Stimulated activated CD8-positive, alpha-beta memory T cell treated with anti-CD3 and anti-CD28 coated beads, Interleukin-7, amount 100 ng/mL, for 4 hours (primary cell): ENCODE results near the gene RPS6KB2.

Experiments used
- DNase-seq, 2 donors: peaks; one replicate each; pipeline ENCODE4 v3.0.0-alpha.2; 2020; ENCODE audit warnings: low read depth in 2 of 2

The RPS6KB2 gene

DNA sequence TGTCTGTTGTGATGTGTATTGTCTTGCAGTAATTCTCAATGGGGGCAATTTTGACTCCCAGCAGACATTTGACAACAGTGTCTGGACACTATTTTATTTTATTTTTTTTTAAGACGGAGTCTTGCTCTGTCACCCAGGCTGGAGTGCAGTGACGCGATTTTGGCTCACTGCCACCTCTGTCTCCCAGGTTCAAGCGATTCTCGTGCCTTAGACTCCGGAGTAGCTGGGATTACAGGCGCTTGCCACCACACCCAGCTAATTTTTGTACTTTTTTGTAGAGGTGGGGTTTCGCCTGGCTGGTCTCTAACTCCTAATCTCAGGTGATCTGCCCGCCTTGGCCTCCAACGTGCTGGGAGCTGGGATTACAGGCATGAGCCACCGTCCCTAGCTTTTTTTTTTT is 1.4 kb downstream of the RPS6KB2 start:
- no peak for DNase-seq

DNA sequence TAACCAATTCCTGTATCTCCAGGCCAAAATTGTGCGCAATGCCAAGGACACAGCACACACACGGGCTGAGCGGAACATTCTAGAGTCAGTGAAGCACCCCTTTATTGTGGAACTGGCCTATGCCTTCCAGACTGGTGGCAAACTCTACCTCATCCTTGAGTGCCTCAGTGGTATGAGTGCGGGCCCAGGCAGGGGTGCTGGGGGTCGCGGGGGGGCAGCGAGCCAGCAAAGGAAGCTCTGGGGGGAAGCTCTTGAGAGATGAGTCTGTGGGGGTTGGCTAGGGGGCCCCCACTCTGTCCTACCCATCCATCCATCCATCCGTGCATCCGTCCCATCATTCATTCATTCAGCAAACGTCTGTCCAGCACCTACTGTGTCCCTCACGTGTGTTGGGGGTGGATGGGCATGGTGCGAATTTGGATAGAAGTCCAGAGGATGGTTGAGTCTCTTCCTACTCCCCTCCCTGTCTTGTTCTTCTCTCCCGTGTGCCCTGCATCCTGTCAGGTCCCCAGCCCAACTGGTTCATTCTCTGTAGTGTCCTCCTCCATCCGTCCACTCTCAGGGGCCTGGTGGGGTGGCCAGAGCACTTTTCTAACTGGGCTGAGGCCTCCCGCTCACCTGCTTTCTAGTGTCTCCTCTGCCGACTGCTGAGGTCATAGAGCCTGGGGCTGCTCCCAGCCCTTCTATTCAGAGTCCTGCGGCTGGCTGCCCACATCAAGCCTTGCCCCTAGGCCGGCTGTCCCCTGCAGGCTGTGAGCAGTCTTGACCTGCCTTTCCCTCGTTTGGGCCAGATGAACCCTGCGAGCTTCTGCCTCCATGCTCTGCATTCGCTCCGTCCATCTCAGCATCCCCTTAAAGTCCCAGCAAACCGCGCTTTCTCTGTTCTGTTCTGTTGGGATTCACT is 3.3 kb downstream of the RPS6KB2 start:
- no peak for DNase-seq

DNA sequence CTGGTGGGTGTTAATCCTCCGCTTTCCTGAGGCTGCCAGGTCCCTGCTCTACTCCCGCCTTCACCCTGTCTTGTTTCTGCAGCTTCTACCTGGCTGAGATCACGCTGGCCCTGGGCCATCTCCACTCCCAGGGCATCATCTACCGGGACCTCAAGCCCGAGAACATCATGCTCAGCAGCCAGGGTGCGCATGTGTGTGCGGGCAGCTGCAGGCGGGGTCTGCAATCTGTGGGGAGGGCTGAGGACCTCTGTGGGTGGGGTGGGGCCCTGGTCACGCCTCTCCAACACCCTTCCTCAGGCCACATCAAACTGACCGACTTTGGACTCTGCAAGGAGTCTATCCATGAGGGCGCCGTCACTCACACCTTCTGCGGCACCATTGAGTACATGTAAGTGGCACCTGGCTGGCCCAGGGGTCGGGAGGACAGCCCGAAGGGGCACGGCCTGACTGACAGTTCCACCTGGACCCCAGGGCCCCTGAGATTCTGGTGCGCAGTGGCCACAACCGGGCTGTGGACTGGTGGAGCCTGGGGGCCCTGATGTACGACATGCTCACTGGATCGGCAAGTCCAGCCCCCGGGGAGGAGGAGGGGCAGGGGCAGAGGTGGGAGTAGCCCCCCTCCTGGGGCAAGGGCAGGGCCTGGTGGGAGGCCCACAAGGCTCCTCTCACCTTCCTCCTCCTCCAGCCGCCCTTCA is 4.5 kb downstream of the RPS6KB2 start:
- DNase-seq = no peak

DNA sequence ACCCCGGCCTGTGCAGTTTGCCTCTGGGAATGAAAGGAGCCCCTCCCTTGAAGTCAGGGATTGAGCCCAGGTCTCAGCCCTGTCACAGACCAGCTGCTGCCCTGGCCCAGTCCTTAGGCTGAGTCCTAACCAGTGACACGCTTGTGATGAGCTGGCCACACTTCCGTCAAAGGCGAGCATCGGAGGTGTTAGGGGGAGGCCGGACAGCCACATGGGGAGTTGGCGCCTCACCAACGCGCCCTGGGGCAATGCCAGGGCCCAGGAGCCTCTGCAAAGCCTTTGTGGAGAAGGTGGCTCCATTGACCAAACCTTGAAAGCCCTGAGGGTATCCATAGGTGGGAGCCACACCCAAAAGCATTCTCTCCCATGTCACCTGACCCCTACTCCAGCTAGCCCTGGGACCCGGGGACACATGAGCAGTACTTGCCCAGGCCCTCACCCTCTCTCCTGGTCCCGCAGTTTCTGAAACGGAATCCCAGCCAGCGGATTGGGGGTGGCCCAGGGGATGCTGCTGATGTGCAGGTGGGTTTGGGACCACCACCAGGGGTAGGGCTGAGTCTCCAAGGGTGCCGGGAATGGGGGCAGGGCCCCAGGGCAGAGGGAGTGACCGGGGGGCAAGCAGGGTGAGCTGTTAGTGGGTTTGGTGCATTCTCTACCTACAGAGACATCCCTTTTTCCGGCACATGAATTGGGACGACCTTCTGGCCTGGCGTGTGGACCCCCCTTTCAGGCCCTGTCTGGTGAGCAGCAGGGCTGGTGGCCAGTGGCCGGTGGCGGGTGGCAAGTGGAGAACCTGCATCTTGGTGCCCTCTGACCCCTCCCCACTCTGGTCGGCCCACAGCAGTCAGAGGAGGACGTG is 5.5 kb downstream of the RPS6KB2 start:
- no peak for DNase-seq

DNA sequence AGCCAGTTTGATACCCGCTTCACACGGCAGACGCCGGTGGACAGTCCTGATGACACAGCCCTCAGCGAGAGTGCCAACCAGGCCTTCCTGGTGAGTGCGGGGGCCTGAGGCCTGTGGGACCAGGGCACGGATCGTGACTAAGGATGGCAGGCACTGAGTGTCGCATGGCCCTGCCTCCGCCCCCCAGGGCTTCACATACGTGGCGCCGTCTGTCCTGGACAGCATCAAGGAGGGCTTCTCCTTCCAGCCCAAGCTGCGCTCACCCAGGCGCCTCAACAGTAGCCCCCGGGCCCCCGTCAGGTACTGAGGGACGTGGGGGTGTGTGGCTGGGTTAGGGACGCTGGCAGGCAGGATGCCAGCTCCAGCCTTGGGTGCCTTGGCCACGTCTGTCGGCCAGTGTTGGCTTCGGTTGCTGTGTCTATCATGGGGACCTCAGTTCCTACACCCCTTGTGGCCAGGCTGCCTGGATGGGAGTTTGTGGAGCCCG is 6.1 kb downstream of the RPS6KB2 start:
- DNase-seq = no peak

DNA sequence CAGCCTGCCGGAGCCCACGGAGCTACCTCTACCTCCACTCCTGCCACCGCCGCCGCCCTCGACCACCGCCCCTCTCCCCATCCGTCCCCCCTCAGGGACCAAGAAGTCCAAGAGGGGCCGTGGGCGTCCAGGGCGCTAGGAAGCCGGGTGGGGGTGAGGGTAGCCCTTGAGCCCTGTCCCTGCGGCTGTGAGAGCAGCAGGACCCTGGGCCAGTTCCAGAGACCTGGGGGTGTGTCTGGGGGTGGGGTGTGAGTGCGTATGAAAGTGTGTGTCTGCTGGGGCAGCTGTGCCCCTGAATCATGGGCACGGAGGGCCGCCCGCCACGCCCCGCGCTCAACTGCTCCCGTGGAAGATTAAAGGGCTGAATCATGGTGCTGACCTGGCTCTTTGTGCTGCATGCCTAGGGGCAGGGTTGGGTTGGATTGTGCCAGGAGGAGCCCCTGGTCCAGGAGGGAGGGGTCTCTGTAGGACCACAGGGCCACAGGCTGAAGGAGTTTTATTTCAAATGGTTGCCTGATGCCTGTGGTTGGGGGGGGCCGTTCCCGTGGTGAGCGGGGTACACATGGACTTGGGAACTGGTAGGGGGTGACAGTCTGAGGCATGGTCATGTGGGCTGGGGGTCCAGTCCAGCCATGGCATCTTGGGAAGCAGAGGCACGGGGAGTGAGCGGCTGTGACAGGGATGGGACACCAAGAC is 6.9 kb downstream of the RPS6KB2 start:
- peak in 1 of 2 donors; percentile 47 for DNase-seq

DNA sequence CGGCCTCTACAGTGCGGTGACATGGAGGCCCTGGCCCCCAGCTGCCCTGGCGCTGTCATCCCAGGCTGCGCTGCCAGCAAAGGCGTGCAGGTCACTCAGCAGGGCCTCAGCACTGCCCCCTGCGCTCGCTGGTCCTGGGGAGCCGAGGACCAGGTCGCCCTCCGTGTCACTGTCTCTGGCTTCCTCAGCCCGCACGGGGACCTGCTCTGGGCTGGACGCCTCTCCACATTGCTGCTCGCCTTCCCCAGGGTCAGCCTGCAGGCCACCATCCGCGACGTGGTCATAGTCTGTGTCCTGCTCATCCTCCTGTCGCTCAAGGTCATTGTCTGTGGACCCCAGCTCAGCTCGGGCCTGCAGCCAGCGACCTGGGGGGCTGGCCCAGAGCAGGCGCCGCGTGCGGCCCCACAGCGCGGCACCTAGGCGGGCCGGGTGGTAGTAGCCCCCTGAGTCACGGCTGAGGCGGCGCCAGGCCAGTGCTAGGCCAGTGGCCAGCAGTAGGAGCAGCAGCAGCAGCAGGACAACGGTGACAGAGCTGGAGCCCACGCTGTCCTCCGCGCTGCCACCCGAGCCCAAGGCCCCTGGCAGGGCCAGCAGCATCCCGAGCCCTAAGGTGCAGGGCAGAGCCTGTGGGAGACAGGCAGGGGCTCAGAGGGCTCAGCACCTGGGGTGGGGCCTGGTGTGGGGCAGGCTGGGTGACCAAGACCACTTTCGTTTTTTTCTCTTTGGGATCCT is 7.6 kb downstream of the RPS6KB2 start:
- no peak for DNase-seq

DNA sequence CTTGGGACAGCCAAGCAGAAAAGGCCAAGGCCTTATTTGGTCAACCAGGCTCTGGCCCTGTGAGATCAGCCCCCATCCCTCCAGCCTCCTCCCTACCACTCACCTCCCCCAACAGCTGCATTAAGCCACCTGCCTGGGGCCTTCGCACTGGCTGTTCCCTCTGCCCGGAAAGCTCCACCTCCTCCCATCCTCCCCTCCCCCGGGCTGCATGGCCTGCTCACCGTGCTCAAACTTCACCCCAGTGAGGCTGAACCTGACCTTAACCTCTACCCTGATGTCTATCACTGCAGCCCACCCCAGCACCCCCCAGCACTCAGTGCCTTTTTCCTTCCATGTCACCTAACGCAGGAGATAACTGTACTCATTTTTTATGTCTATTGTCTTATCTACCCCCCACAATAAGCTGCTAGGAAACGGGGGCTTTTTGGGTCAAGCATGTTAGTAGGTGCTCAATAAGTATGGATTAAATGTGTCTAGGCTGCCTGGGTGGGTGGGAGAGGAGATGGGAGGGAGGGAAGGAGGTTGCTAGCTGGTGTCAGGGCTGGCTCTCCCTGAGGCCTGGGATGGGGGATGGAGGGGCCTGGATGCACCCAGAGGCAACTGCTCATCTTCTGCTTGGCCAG is 8.3 kb downstream of the RPS6KB2 start:
- peak; percentile 43 to 60 for DNase-seq

DNA sequence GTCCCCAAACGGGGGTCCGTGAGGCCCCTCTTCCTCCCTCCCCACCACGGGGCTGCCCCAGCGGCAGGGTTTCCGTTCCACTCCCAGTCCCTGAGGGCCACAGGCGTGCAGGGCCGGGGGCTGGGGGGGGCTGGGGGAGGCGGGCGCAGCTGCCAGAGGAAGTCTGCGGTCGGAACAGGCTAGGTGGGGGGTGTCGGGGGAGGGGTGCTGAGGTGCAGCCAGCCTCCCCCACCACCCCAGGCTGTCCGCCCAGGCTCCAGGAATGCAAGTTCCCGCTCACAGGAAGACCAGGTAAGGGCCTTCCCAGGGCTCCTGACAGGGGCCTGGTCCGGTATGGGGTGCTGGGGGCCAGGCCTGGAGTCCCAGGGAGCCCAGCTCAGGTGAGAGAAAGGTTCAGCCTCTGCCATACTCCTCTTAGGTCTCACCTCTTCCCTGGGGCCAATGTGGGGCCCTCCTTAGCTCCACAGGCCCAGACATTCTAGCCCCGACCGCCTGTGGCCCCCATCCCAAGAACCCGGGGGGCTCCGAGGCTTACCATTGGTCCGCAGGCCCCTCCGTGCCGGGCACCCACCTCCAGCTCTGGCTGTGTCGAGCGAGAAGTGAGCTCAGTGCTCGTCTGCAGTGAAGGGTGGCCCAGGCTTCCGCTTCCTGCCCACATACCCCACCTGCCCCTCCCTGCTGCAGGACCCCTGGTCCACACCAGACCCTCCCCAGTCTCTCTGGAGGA is 9.0 kb downstream of the RPS6KB2 start, which contains the start of gene PTPRCAP:
PTPRCAP (minus strand) TSS at position 601 of the 727 bp plus-strand sequence; CDS start at position 538, 63 bp downstream.
- DNase-seq = peak; percentile 57 to 77

DNA sequence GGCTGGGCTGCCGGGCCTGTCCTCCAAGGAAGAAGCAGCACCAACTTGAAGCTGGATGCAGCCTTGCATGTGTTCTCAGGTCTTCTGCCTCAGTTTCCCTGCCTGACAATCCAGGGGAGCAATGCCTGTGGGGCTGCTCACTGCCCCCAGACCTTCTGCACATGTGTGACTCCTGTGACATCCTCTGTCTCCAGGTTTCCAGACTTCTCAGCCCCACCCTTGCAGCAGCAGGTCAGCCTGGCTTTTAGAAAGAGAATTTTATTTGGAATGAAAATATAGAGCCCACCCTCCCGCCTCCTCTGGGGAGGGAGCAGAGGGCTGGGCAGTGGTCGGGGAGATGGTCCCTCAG is 9.5 kb downstream of the RPS6KB2 start:
- DNase-seq = no peak

DNA sequence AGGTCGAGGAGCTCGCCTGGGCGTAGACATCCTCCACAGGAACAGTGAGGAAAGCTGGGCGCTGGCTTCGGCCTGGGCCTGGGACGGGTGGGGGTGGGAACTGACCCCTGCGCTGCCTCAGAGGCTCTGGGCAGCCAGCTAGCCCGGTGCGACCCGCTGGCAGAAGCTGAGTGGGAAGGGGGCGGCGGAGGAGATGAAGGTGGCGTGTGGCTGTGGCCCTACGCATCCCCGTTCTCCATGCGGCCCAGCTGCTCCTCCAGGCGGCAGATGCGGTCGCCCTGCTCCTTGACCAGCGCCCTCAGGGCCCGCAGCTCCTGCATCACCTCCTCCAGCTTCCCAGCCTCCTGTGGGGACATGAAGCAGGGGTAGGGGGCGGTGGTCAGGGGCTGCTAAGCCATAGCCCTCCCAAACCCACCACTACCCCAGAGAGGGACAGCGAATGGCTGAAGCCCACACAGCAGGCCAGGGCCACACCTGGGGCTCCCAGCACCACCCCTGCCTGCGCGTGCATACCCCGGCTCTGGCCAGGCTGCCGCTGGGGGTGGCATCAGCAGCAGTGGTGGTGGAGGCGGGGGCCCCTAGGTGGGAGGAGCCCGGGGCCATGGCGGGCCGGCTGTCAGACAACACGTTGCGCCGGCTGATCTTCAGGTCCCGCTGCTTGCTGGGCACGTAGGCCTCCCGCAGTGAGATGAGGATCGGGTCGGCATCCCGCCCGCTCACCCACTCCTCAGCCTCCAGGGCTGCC is 10.0 kb downstream of the RPS6KB2 start:
- DNase-seq = peak; percentile 43 to 70

DNA sequence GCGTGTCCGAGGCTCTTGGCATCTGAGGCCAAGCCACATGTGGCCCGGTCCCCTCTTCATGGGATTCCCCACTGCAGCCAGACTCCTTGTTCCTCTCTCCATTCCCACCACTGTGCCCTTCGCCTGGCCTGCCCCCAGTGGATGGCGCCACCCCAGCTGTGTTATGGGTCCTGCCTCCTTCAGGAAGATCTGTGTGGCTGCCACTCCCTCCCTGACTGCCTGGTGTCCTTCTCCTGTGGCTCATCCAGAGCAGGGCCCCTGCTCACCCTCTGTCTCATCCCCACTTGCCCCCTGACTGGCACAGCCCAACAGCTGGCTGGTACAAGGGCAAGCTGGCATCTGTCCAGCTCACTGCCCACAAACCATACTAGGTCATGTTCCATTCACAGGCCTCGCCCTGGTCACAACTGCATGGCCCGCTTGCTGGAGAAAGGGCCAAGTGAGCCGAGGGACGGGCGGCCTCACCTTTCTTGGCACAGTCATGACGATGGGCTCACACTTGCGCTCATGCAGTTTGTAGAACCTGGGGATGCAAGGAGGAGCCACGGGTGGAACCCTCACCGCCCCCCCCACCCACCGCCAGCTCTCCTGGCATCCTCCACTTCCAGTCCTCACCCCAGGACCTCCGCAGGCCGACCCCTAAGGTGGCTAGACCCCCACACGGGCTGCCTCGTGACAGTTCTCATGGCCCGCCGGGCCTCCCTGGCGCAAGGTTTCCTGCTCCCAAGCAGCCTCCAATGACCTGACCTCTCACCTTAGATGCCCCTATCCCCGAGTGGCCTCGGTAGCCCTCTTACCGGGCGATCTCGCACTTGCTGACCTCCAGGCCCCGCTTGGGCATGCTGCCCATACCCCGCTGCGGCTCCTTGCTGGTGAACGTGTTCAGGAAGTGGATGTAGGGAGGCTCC is 11.3 kb downstream of the RPS6KB2 start:
- no peak for DNase-seq

DNA sequence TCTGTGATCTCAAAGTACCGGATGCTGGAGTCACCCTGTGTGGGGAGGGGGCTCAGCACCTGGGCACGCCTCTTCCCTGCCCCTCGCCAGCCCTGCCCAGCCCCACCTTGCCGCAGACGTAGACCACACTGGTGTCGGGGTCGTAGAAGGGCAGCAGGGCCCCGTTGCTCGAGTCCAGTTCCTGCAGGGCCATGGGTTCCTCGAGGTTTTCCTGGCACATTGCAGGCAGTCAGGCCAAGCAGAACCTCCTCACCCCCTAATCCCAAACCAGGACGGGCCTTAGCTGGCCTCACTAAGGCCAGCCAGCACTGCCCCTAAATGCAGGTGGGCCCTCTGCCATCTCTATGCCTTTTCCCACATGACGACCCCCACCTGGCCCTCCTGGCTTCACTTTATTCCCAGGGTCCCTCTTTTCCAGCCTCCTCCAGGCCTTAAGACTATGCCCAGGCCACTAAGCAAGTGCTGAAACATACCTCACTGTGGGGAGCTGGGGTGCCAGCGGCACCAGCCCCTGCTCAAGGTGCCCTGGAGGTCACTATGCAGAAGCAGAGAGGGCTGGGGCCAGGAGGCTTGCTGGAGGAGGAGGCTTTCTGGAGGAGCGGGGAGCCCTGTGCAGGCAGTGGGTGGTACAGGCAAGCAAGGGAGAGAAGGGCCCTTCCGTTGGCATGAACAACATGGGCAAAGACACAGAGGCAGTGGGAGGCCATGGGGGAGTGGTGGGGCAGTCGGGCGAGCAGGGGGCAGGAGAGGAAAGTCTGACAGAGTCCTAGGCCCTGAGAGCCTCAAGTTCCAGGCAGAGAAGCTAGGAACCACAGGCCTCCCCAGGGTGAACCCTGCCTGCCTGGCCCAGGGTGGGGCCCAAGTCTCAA is 12.2 kb downstream of the RPS6KB2 start:
- no peak for DNase-seq

DNA sequence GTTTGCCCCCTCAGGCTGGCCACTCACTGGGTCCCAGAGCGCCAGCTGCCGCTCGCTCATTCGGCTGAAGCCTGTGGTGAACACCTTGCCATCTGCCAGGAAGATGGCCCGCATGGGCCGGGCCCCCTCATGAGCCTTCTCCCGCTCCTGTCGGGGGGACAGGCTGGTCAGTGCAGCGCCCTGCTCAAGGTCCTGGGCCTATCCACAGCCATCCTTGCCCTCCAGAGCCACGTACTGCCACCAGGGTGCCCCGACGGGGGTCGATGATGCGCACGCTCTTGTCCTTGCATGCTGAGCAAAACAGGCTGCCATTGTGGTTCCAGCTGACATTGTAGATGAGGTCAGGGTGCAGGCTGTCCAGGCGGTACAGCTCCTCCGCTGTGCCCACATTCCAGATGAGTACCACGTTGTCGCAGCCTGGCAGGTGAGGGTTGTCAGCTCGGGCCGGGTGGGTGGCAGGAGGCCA is 12.8 kb downstream of the RPS6KB2 start:
- no peak for DNase-seq

DNA sequence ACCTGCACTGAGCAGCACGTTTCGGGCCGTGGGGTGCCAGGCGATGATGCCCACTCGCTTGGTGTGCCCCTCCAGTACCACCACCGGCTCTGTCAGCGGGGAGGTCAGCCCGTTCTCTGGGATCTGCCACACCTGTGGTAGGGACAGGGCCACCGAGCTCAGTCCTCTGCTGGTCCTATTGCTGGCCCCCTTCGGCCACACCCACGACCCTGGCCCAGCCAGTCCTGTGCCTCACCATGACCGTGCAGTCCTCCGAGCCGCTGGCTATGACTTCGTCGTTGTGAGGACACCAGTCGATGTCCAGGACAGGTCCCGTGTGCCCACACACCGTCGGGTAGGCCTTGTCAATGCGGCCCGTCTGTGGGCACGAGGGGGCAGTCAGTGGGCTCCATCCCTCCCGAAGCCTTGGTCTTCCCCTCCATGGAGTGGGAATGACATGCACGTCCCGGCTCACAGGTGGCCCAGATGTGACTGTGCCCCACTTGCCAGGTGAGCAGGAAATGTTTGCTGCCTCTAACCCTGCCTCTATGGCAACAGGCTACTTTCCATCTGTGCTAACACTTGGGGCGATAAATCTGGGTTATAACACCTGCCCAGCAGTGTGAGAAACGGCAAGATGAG is 13.5 kb downstream of the RPS6KB2 start:
- no peak for DNase-seq
